Hematopoietic multipotent progenitor cell treated with erythropoietin and hydrocortisone succinate and interleukin-3 and kit ligand, for 6 days (in vitro differentiated cells): ENCODE results near the gene NDUFB10.

Source experiments
- DNase-seq: peaks from one replicate; pipeline ENCODE4 v3.0.0-alpha.2; 2015

The NDUFB10 gene

GRCh38 chr16:2004795-2005517, 45.6 kb downstream of the NDUFB10 start:
- no peak for DNase-seq

DNA sequence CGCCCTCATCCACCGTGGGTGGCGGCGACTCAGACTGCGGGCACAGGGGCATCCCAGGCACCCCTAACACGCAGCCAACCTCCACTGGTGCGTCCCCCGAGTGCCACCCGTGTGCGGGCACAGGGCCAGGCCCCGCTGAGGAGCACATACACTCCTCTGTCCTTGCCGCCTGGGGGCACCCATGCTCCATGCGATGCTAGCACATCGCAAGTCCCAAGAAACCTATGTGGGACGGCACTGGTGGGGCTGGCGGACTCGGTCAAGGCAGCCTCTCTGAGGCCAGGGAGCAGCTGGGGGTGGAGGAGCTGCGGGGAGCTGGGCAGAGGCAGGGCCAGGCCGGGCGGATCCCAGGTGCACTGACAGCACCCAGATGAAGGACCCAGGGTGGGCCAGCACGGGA, 46.3 kb downstream of the NDUFB10 start:
- peak; percentile 87 for DNase-seq

GRCh38 chr16:2006317-2006716, 47.0 kb downstream of the NDUFB10 start:
- DNase-seq: no peak

DNA sequence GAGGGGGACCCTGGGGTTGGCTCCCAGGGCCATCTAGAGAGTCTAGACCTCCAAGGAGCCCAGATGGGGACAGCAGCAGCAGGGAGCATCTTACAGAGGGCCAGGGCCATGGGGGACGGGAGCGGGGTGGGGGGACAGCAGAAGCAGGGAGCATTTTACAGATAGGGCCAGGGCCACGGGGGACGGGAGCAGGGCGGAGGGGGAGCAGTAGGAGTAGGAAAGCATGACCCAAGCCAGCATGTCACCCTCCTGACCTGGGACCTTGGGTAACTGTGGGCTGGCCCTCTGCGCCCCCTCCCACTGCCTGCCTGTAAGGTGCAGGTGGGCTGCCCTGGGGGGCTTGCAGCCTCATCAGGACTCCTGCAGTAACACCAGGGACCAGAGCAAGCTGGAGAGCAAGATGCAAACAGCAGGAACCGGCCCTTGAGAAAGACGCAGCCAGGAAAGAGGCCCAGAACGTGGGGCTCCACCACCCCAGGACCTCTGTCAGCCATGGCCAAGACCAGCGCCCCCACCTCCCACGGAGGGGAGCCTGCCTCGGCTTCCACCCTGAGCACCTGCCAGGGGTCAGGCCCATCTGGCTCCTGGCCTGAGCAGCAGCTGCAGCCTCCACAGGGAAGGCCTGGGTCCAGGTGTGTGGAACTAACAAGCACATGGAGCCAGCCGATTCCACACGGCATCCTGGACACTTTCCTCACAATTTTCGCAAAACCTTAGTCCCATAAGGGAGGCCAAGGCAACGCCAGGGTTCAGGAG, 47.9 kb downstream of the NDUFB10 start:
- no peak for DNase-seq

- peak; percentile 85 for DNase-seq
Measured at GRCh38 chr16:2008009-2008526, 48.7 kb downstream of the NDUFB10 start.

DNA sequence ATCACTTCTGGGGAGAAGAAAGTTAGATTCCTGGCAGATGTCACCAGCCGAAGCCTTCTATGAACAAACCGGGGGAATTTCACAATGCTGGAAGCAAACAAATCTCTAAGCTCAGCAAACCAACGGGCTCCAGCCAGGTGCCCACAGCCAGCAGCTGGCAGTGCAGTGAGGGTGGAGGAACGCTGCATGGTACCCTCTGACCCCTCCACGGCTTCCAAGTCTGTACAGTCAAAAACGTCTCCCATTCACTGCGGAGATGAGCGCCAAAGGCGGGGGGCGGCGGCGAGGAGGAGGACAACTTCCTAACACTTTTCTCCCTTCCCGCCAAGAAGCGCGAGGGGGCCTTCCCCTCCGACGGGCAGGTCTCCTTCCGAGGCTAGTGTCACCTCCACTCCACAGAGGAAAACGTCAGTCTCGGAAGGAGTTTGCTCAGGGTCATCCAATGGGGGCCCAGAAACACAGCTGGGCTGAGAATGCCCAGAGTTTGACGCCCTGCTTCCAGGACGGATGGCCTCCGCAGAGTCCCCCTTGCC, 49.4 kb downstream of the NDUFB10 start:
- DNase-seq: peak; percentile 56

- no peak for DNase-seq
Measured at GRCh38 chr16:2009164-2009711, 49.9 kb downstream of the NDUFB10 start.

DNA sequence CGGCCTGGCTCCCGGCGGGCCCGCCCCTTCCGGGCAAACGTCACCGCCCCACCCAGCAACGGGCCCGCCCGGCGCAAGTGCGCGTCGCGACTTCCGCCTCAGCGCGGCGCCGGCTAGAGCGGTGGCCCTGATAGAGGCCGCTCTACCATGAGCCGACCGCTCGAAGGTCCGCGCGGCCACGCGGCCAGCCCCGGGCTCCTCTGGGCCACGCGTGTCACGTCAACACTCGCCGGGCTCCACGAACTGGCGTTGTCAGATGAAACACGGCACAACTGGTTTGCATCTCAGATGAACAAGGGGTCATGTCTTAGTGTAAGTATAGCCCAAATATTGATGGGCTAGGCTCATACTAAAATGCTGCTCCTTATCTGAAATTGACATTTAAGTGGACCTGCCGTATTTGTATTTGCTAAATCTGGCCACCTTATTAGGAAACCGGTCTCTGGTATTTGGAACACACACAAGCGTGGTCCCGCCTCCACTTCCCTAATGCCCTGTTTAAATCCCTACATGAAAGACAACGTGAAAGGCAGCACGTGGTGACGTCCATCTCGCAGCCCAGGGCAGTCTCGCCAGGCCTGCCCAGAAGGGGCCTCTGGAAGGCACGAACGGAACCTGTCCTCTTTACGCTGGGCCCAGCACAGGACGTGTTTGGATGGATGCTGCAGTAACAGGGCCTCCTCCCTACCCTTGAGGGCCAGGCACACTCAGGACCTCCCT, 50.6 kb downstream of the NDUFB10 start, which contains the start of gene ZNF598:
Gene ZNF598, minus strand, starts transcription at position 31 of the 720 bp plus-strand sequence.
- peak; percentile 90 for DNase-seq
